Esophagus squamous epithelium (tissue), 4 donors: Measurements from ENCODE around the gene STARD7.

Source experiments
- CTCF ChIP-seq, 6 experiments: fragments of 450-650 bp in 4 of 6; fragments of 200-600 bp in 2 of 6; sonication (generic) in 2 of 6; IDR thresholded peaks; one replicate each; pipeline ENCODE4 v1.5.1; 2016 to 2019; ENCODE audit warnings: antibody characterized with exemption in 6 of 6, mild to moderate bottlenecking in 4 of 6, moderate library complexity in 4 of 6
- POLR2A ChIP-seq, 4 donors: fragments of 450-650 bp; IDR thresholded peaks; one replicate each; pipeline ENCODE4 v1.6.1; 2017; ENCODE audit warnings: antibody characterized with exemption in 4 of 4, mild to moderate bottlenecking in 4 of 4, moderate library complexity in 3 of 4

- TF ChIP-seq CTCF (IDR thresholded peaks at IDR 0.05) = no peak
- TF ChIP-seq POLR2A (IDR thresholded peaks at IDR 0.05) = no peak
Observed at GRCh38 chr2:96142217-96143113, 66.2 kb downstream of the STARD7 start.
